ENCODE results near the gene TEX30.

TEX30 gene

GRCh38 chr13:102742101-102742500 is 31.5 kb downstream of the TEX30 start:
- H4K20me1 ChIP-seq (ENCODE audit: insufficient read depth, low read length) = no peaks in the 10 kb centered on the region

GRCh38 chr13:102729560-102730270 is 43.9 kb downstream of the TEX30 start:
- TF ChIP-seq EZH2 (optimal IDR thresholded peaks at IDR 0.05; ENCODE audit: low read depth, low read length) = no peak
- TF ChIP-seq EZH2phosphoT487 (IDR thresholded peaks at IDR 0.05; ENCODE audit: low read length) = no peak
- no peak for TF ChIP-seq CTCF (IDR thresholded peaks at IDR 0.05; ENCODE audit: low read length)
- no peaks in the 10 kb centered on the region for H3K4me1 ChIP-seq (ENCODE audit: low read length)
- H3K4me2 ChIP-seq (ENCODE audit: low read depth, low read length) = no peak overlapping the region
- H3K9ac ChIP-seq (ENCODE audit: low read length) = no peak overlapping the region
- no peak overlapping the region for H2AFZ ChIP-seq (ENCODE audit: low read length)
- H3F3A ChIP-seq (ENCODE audit: insufficient read depth, low read length) = no peaks in the 10 kb centered on the region
- no peaks in the 10 kb centered on the region for H3K27me3 ChIP-seq (replicated peaks; ENCODE audit: insufficient read depth, low read length)
- no peak overlapping the region for H3K27ac ChIP-seq (ENCODE audit: low read length)
- H3K36me3 ChIP-seq (replicated peaks; ENCODE audit: insufficient read depth, low read length) = no peaks in the 10 kb centered on the region
- H3K9me2 ChIP-seq (replicated peaks; ENCODE audit: insufficient read depth, low read length) = no peaks in the 10 kb centered on the region
- DNase-seq = no peak
- no peaks in the 10 kb centered on the region for H4K20me1 ChIP-seq (ENCODE audit: insufficient read depth, low read length)
- no peaks in the 10 kb centered on the region for H3K9me3 ChIP-seq (replicated peaks; ENCODE audit: insufficient read depth, low read length)
- H3K79me2 ChIP-seq (ENCODE audit: low read length) = no peaks in the 10 kb centered on the region
- H3K4me3 ChIP-seq (ENCODE audit: low read length) = no peak overlapping the region

More at GRCh38 chr13:102742101-102742500, 31.5 kb downstream of the TEX30 start:
- Histone ChIP-seq H3K4me1 (ENCODE audit: low read length) (0 out of 2 replicates have a peak, but pooled peaks cover 10% of the 10 kb centered on the region), H3K4me2 (ENCODE audit: low read depth, low read length) (no peak overlapping the region), H3K9me2 (replicated peaks; ENCODE audit: insufficient read depth, low read length) (no peaks in the 10 kb centered on the region), H3K4me3 (ENCODE audit: low read length) (no peak overlapping the region), H3F3A (ENCODE audit: insufficient read depth, low read length) (no peaks in the 10 kb centered on the region), H3K36me3 (replicated peaks; ENCODE audit: insufficient read depth, low read length) (no peaks in the 10 kb centered on the region), H3K9me3 (replicated peaks; ENCODE audit: insufficient read depth, low read length) (no peaks in the 10 kb centered on the region), H2AFZ (ENCODE audit: low read length) (no peak overlapping the region), H3K9ac (ENCODE audit: low read length) (no peak overlapping the region), H3K27me3 (replicated peaks; ENCODE audit: insufficient read depth, low read length) (no peaks in the 10 kb centered on the region), H3K79me2 (ENCODE audit: low read length) (no peaks in the 10 kb centered on the region), H3K27ac (ENCODE audit: low read length) (no peak overlapping the region)
- DNase-seq = no peak
- TF ChIP-seq EZH2phosphoT487 (IDR thresholded peaks at IDR 0.05; ENCODE audit: low read length) (no peak), CTCF (IDR thresholded peaks at IDR 0.05; ENCODE audit: low read length) (no peak), EZH2 (optimal IDR thresholded peaks at IDR 0.05; ENCODE audit: low read depth, low read length) (no peak)

GRCh38 chr13:102726430-102726829 is 47.2 kb downstream of the TEX30 start:
- H3K27me3 ChIP-seq (replicated peaks; ENCODE audit: insufficient read depth, low read length) = no peaks in the 10 kb centered on the region
- no peaks in the 10 kb centered on the region for H3K4me1 ChIP-seq (ENCODE audit: low read length)
- H3K36me3 ChIP-seq (replicated peaks; ENCODE audit: insufficient read depth, low read length) = no peaks in the 10 kb centered on the region
- no peaks in the 10 kb centered on the region for H3F3A ChIP-seq (ENCODE audit: insufficient read depth, low read length)
- DNase-seq = peak; percentile 21
- H2AFZ ChIP-seq (ENCODE audit: low read length) = no peak overlapping the region
- no peaks in the 10 kb centered on the region for H3K9me2 ChIP-seq (replicated peaks; ENCODE audit: insufficient read depth, low read length)
- TF ChIP-seq CTCF (IDR thresholded peaks at IDR 0.05; ENCODE audit: low read length) (peak; percentile 16; the same call in 1 of the 2 replicates), EZH2 (optimal IDR thresholded peaks at IDR 0.05; ENCODE audit: low read depth, low read length) (no peak)
- H3K79me2 ChIP-seq (ENCODE audit: low read length) = no peaks in the 10 kb centered on the region
- H3K27ac ChIP-seq (ENCODE audit: low read length) = no peak overlapping the region
- H4K20me1 ChIP-seq (ENCODE audit: insufficient read depth, low read length) = no peaks in the 10 kb centered on the region
- no peak overlapping the region for H3K4me2 ChIP-seq (ENCODE audit: low read depth, low read length)
- no peaks in the 10 kb centered on the region for H3K9me3 ChIP-seq (replicated peaks; ENCODE audit: insufficient read depth, low read length)
- H3K4me3 ChIP-seq (ENCODE audit: low read length) = no peak overlapping the region
- no peak overlapping the region for H3K9ac ChIP-seq (ENCODE audit: low read length)

All from MM.1S (cell line).